GM19025 (cell line): ENCODE measurements around the gene ABLIM1.

Experiments
- ATAC-seq: cut with Tn5 transposase; IDR thresholded peaks from one replicate; pipeline ENCODE4 v1.9.1; 2021; ENCODE audit warnings: mild to moderate bottlenecking, low read depth, moderate library complexity; ENCODE audit not compliant: unreplicated experiment

The ABLIM1 gene

DNA sequence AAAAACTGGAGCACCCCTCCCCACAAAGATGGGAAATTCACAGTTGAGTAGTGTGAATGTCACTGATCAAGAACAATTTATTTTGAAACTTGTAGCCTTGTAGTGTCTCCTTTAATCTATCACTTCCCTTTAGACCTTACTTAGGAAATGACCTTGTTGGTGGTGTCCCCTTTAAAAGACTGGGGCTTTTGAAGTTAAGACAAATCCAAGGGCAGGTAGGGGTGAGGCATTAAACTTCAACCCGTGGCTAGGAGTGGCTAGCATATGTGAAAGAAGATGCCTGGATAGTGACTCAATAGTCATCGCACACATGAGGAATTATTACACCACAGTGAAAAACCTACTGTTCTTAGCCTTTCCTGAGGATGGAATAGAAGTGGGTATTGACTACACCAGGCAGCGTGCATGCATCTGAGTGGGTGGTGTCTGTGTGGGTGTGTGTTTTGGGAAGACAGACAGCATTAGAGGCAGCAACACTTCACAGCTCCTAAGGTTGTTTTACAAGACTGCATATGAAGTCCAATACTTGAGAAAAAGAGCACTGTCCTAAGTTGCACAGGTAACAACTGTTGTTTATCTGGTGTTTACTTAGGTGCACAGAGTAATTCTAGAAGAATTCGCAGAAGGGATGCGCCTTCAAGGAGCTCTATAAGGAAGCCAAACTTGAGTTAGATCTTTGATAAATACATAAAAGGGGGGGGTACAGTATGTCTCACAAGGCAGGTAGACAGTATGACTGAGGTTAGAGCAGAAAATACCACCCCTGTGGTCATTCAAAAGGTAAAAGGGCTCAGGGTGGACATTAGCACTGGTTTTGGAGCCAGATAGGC is 32.9 kb downstream of the ABLIM1 start:
- ATAC-seq = no peak

DNA sequence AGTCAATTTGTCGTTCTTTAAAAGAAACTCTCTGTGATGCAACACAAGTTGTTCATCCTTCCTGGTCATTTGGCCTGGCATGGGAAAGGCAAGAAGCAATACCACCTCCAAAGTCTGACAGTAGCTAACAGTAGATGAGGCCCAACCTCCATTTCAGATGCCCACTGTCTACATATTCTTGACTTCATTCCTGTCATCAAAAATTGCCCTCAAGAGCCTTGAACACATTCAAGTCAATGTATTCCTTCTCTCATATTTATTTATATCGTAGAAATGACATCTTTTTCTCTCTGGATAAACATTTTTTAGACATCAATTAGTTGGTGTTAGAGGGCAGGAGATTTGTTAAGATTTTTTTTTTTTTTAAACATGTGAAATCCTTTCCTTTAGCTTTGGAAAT is 33.7 kb downstream of the ABLIM1 start:
- ATAC-seq = no peak

DNA sequence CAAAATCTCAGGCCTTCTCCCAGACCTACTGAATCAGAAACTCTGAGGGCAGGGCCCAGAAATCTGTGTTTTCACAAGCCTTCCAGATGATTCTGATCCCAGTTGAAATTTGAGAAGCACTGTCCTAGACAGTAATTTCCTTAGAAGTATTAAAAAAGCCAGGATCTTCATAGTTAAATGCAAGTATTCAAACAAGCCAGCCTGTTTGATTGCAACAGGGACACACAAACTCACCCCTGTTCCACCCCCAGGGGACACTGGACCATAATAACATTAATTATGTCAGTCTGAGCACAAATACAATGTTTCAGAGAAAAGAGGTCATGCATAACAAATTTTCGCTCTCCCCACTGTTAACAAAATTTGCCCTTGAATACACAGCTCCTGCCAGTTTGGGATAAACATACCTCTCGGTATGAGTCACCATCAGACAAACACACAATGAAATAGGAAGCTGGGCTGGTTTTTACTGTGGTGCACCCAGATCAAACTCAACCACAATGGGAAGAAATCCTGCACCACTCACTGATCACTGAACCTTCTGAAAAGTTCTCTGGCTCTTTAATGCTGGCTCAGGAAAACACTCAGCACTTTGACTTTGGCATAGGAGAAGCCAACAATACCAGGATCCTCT is 34.3 kb downstream of the ABLIM1 start:
- ATAC-seq = no peak

- no peak for ATAC-seq
Measured at GRCh38 chr10:114623155-114623554, 34.9 kb downstream of the ABLIM1 start.

- ATAC-seq = no peak
Measured at GRCh38 chr10:114618722-114619121, 39.4 kb downstream of the ABLIM1 start.

GRCh38 chr10:114616516-114616915 is 41.6 kb downstream of the ABLIM1 start:
- ATAC-seq = no peak

DNA sequence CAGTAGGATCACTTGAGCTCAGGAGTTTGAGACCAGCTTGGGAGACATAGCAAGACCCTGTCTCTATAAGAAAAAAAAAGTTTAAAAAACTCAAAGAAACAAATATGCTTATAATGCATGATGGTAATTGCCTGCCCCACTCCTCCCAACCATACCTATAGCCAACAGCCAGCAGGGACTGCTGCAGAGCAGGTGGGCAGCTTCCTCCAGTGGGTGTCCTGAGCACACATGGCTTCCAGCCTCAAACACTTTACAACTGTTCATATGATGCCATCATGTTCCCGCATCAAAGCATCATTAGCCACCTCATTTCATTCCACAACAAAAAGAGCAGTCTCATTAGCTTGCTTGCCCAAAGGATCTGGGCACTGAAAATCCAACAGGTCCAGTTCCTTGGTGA is 42.0 kb downstream of the ABLIM1 start:
- ATAC-seq = no peak

GRCh38 chr10:114615600-114616007 is 42.5 kb downstream of the ABLIM1 start:
- ATAC-seq = peak; percentile 90

- ATAC-seq = no peak
Measured at GRCh38 chr10:114613237-114613979, 44.7 kb downstream of the ABLIM1 start.

- no peak for ATAC-seq
Measured at GRCh38 chr10:114611617-114612016, 46.5 kb downstream of the ABLIM1 start.

DNA sequence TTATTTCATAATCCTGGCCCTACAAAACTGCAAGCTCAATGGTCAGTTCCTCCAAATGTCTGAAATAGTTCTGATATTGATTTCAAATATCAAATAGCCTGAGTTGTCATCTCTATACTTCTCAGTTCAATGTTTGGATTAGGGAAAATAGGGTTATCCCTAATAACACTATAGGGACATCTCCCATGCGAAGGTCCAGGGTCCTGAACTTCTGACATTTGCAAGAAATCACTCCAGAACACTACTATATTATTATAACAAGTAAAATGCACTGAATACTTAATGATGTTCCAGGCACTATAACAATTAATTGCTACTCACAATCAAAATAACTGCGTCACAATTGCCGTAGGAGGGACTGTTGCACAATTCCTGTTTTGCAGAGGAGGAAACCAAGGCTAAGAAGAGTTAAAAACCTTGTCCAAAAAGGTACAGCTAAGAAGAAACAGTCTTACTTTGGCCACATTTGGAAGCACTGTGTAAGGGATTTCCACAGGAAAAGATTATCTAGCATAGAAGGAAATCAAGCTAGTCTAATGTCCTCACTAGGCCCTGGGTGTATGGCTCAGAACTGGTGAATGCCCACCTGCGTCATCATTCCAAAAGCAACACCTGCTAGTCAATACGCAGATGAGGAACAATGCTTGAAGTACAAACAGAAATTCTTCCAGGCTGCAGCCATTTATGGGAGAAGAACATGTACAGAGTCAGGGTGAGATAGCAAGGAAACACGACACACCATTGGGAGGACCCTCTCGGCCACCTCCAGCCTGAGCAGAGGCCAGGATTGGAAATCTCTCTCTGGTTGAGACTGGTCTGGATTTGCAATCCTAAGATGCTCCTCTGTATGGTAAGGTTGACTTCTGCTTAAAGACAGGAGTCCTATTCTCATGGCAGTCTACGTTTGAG is 48.3 kb downstream of the ABLIM1 start:
- no peak for ATAC-seq

DNA sequence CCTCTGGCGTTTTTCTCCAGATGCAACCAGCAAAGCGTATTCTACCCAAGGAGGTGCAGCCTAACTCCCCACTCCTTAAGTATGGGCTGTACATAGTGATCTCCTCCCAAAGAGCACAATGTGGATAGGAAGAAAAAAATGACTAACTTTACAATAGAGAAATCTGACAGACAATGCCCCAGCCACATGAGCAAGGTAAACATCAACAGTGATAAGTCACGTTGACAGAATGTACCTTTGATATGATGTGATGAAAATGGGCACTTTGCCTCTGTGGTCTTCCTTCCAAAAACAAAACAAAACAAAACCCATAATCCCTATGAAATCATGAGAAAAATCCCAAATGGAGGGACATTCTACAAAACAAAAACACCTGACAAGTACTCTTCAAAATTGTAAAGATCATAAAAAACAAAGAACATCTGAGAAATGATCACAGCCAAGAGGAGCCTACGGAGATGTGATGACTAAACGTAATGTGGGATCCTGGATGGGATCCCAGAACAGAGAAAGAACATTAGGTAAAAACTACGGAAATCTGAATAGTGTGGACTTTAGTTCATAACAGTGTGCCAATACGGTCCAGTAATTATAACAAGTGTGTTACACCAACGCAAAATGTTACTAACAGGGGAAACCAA is 50.6 kb downstream of the ABLIM1 start:
- no peak for ATAC-seq

DNA sequence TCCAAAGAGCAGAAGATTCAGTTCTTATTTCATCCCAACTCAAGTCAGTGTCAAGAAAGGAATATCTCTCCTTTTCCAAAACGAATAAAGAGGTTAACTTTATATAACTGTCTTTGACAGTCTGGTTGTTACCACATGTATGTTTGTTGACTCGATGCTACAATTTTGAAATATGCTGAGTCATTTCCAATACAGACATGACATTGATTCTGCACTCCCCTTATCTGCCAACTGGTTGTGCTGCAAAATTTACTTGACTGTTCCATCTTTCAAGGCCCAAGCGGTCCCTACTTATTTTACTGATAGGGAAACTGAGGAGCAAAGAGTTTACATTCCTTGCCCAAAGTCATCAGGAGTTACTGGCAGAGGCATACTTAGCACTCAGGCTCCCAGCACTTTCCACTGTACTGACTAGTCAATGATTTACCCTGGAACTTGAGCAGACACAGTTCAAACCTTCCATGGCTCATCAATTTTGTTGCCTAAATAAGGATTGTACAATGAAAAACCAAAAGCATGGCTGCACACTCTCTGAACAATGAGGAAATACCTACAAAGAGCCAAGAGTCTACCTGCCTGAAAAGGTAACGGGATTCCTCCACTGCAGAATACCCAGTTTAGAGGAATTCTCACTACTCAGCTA is 52.8 kb downstream of the ABLIM1 start:
- no peak for ATAC-seq

GRCh38 chr10:114604357-114605130 is 53.5 kb downstream of the ABLIM1 start:
- no peak for ATAC-seq

GRCh38 chr10:114603948-114604347 is 54.1 kb downstream of the ABLIM1 start:
- no peak for ATAC-seq

- no peak for ATAC-seq
Measured at GRCh38 chr10:114603303-114603702, 54.8 kb downstream of the ABLIM1 start.

DNA sequence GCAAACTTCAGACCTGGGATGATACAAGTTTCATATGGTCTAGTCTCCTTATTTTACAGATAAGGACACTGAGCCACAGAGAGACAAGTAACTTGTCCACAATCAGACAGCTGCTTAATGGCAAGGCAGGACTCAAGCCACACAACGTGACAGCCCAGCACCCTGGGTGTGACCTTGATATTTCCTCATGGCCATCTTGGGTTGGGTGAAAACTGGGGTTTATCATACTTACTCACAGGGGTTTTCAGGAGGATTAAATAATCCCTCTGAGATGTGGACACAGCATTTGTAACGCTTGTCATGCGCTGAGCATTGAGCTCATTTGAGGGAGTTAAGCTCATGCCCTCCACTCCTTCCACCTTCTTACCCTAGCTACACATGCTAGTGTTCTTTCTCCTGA is 58.0 kb downstream of the ABLIM1 start:
- ATAC-seq = no peak

DNA sequence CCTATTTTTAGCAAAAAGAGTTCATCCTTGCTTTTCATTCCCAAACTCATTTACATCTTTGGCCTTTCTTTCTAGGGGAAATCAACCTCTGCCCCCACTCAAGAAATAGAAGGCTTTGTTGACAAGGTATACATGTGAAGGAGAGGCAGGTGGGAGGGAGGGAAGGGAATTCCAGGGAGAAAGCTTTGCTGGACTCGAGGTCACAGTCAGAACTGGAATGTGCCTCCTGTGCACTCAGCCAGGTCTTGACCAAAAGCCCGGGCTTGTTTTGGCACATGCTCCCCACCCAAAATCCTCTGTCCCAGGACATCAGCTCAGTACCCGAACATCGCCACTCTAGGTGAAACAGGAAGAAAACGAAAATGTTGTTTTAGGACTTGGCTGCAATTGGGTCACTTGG is 61.3 kb downstream of the ABLIM1 start:
- no peak for ATAC-seq
